Activated CD8-positive, alpha-beta memory T cell treated with anti-CD3 and anti-CD28 coated beads, Interleukin-2, amount 50 U/mL, for 24 hours (primary cell): ENCODE results near the gene PLCL2.
"Not testable (repeated sequence)": the region's sequence is repeated elsewhere in the genome, so short reads cannot be mapped to it uniquely, and the experiment has no call there.

Experiments
- DNase-seq: peaks from one replicate; pipeline ENCODE4 v3.0.0-alpha.2; 2020; ENCODE audit errors: extremely low read depth

Gene PLCL2

GRCh38 chr3:16961621-16962205 lies 77.0 kb downstream of the PLCL2 start:
- DNase-seq = no peak

DNA sequence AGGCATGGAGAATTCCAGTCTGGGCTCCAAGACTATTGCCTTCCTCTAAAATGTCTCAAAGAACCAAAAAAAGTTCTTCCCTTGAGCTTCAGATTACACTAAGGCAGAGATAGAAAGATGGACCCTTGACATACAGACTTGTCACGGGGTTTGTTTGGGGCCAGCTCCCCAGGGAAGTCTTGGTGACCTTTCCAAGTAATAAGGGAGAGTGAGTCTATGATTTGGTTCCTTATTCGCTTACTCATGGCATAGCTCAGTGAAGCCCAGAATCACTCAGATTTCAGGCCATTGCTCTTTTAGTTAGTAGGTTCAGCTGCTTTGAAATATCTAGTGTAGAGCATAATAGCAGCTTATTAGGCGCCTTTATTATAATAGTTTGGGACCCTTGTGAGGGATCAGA lies 90.3 kb downstream of the PLCL2 start:
- DNase-seq = no peak

GRCh38 chr3:16978234-16978920 lies 93.6 kb downstream of the PLCL2 start:
- DNase-seq = no peak

- DNase-seq = no peak
Measured at GRCh38 chr3:16978921-16979271, 94.1 kb downstream of the PLCL2 start.

- not testable (repeated sequence) for DNase-seq
Measured at GRCh38 chr3:16979769-16980515, 95.2 kb downstream of the PLCL2 start.

- DNase-seq = not testable (repeated sequence)
Measured at GRCh38 chr3:16980526-16980925, 95.8 kb downstream of the PLCL2 start.

DNA sequence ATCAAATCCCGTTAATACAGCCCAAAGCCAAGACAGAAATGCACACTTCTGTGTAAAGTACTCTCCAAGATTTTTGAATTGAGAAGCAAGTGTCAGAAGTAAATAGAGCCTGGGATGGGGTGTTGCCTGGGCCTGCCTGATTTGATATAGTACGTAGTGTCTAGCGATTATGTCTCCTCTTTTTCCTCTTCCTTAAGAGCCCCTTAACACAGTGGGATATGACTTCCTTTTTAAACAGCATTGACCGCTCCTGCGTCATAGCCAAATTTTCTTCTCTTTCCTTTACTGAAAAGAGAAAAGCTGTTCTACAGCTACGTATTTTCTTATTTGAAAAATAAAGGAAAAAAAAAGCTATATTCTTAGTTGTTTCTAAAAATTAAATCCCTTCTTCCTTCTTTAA lies 97.7 kb downstream of the PLCL2 start:
- DNase-seq = no peak

GRCh38 chr3:16985608-16986007 lies 100.9 kb downstream of the PLCL2 start:
- no peak for DNase-seq

DNA sequence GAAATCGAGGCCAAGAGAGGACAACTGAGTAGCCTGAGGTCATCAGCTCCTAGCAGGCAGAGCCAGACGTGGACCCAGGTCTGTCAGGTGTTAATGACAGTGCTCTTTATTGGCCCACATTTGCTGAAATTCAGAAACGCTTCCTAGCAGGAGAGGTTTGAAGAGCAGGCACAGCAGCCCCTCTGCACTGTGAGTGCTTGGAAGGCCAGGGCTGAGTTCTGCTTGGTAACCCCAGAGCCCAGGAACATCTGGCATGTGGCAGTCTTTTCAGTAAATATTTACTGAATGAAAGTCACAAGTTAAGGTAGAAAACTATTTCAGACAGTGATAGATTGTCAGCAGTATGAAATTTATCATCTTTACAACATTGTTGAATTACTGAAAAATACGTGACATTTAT lies 102.4 kb downstream of the PLCL2 start:
- no peak for DNase-seq

DNA sequence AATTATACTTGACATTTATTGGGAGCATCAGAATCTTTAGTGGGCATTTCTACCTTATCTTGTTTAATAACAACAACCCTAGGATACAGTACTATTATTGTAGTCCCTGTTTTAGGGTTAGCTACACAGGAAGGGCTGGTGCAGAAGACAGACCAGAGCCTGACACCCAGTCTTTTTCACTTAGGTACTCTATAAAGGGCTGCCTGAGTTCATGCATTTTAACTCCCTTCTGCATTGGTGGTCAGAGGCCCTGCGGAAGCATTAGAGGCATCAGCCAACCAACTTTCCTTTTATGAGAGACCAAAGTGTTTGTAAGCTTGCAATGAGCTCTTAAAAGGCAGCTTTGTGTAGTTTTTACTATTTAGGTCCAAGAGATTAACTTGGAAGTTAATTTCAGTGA lies 105.4 kb downstream of the PLCL2 start:
- no peak for DNase-seq

GRCh38 chr3:16992198-16992597 lies 107.4 kb downstream of the PLCL2 start:
- no peak for DNase-seq

DNA sequence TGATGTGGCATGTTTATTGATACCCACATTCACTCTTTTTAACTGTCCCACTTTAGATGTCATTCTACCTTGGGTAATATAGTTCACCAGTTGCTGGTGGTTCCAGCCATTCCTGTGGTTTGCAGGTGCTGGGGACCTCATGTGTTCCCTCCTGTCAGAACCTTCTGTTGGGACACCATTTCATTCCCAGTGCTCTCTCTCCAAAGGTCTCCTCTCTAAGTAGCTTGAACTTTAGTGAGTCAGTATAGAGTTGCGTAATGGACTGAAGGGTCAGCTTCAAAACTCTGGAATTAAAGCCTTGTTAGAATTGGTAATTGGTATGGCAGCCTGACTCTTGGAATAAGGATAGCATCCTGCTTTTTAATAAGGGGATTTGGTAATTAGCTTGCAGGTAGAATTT lies 108.5 kb downstream of the PLCL2 start:
- no peak for DNase-seq

DNA sequence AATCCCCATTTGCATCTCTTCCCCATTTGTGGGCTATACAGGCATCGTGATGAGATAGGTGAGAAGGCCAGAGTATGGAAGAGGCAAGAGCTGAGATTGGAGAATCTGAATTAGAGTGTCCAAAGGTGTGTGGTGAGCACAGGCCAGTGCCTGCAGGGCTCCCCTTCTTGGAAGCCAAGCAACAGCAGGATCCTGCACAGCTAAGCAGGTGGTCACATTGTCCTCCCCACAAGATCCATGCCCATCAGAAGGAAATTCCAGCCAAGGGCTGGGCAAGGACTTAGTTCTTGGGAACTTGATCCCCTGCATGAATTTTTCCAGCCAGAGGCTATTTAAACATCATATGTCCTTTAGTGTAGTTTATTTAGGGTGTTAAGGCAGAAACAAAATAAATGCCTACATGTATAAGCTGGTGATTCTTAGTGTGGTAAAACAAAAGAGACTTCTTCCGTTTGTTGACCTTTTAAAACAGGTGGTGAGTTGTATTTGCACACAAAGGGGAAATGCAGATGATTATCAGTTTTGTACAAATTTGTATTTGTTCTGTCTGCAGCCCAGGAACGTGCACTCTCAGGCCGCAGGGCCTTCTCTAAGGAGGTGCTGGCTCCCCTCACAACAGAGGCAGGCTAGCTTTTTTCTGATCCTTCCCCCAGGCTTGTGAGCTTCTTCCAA lies 110.2 kb downstream of the PLCL2 start:
- DNase-seq = no peak

- no peak for DNase-seq
Measured at GRCh38 chr3:16995601-16996000, 110.8 kb downstream of the PLCL2 start.

DNA sequence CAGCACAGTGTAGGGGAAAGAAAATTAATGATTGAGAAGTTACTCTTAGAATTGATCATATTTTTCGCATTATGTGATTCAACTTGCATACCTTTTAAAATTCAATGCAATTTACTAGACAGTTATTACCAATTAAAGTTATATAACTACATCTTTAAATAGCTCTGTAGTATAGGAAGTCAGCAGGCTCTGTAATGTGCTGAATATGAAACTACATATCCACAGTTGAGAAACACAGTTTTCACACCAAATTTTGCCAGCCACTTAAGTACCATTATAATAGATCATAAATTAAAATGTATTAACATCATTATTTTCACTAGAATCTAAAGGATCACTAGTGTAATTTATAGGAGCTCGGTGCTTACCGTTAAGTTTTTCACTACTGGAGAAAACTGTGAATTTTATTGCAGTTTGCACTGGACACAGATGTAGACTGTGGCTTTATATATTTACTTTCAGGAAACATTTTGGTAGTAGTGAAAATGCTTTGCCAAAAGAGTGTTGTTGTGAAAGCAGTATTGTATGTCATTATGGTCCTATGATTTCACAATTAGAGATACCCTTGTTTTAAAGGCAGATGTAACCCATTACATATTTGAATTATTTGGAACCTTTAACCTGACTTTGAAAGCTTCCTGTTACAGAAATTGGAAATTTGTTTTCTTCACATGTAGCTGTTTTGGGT lies 113.6 kb downstream of the PLCL2 start:
- DNase-seq = no peak

DNA sequence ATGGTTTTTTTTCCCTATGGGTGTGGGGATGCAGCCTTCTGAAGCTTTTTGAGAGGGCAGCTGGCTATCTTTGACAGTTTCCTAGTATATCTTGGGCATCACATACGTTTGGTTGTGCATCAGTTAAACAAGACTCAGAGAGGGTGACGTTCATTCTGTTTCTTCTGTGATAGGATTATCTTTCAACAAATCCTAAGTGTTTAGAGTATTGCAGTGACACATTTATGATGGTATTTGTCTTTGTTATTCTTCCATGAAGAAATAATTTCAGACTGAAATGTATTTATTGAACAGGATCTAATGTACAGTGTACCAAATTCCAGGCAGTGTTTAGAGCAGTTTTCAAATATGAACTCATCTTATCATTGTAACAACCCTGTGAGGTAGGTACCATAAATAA lies 114.4 kb downstream of the PLCL2 start:
- DNase-seq = no peak

- no peak for DNase-seq
Measured at GRCh38 chr3:16999871-17000270, 115.1 kb downstream of the PLCL2 start.

DNA sequence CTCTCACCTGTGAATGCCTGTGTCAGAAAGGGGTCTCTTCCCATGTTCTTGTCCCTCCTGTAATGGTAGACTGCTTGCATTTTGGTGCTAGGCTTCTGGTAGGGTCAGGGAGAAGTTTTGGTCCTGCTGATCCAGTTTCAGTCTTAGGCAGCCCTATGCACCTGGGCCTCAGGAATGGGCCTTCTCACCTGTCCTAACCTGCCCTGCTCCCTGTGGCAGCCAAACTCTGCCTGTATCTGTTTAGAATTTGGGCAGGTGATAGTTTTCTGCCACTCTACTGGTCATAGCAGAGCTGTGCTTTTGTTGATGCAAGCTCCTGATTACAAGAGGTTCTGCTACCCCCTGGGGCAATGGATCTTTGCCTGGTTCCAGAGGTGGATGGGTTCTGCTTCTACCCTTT lies 118.7 kb downstream of the PLCL2 start:
- no peak for DNase-seq

GRCh38 chr3:17006132-17006852 lies 121.5 kb downstream of the PLCL2 start:
- DNase-seq = no peak

DNA sequence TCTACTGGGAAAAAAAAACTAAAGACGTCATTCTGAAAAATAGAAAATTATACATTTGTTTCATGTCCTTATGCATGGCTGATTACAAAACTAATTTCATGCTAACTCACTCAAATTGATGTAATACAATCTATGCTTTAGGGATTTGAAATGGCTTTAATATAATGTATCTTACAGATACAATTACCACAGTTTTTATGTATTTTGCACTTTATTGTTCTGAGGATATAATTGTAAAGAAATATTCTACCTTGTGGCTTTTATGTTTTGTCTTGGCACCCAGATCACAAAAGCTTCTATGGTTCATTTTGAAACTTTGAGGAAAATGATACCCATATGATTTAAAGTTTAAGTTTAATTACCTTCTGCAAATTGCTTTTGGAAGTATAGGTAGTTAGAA lies 122.5 kb downstream of the PLCL2 start:
- DNase-seq = no peak

GRCh38 chr3:17009826-17010225 lies 125.1 kb downstream of the PLCL2 start:
- no peak for DNase-seq
